ENCODE measurements around the gene WDR19. TPM values are rescaled to one million over a fixed set of nuclear protein-coding genes. Genes with fewer than 3 reads are reported as not detected.
A peak's percentile ranks its signal among the peaks of the same experiment; 100 is the strongest.
"Not testable (repeated sequence)": the region's sequence is repeated elsewhere in the genome, so short reads cannot be mapped to it uniquely, and the experiment has no call there.

Gene WDR19
- total RNA-seq, result 10 to 100 TPM; 71.1 to 93.1 (median 80.8) TPM

DNA sequence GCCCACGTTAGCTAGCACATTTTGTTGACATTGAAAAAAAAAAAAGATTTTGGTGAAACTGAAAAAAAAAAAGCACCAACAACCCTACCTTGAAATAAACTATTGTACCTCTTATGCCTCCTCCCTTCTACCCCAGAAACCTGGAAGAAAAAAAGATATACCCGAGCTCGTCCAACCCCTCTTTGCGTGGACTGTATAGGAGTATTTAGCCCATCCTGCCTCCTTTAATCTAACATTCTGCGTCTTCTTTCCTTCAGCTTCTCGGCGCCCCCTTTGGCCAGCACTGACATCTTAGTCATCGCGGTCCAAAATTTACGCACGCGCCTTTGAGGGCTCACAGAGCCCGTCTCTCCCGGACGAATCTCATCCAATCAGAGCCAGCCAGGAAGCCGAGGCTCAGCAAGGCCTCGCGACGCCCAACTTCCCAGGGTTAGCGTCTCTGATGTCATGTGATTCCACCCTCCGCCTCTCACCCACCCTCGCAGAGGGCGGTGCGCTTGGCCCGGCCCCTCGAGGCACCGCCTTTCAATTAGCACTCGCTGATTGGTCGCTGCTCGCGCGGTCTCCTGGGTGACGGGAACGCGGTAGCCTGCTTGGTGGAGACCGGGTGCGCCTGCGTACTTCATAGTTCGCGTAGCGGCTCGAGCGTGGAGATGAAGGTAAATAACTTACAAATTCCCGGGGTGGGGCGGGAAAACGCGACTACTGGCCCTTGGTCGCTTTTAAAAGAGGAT lies at the start of gene WDR19:
WDR19 (plus strand) TSS at position 625 of the 734 bp plus-strand sequence; CDS start at position 654, 29 bp downstream.
- TF ChIP-seq, protein P1, sequence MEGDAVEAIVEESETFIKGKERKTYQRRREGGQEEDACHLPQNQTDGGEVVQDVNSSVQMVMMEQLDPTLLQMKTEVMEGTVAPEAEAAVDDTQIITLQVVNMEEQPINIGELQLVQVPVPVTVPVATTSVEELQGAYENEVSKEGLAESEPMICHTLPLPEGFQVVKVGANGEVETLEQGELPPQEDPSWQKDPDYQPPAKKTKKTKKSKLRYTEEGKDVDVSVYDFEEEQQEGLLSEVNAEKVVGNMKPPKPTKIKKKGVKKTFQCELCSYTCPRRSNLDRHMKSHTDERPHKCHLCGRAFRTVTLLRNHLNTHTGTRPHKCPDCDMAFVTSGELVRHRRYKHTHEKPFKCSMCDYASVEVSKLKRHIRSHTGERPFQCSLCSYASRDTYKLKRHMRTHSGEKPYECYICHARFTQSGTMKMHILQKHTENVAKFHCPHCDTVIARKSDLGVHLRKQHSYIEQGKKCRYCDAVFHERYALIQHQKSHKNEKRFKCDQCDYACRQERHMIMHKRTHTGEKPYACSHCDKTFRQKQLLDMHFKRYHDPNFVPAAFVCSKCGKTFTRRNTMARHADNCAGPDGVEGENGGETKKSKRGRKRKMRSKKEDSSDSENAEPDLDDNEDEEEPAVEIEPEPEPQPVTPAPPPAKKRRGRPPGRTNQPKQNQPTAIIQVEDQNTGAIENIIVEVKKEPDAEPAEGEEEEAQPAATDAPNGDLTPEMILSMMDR (IDR thresholded peaks at IDR 0.05), result peak; percentile 47 to 64 (median 64)
- TF ChIP-seq POLR2A (IDR thresholded peaks at IDR 0.05), result peak in 1 of 2 donors; percentile 68
- TF ChIP-seq EP300 (IDR thresholded peaks at IDR 0.05), result peak; percentile 83 to 97
- DNase-seq (ENCODE audit: low spot score in 2 of 2), result peak; percentile 95 to 96
- Histone ChIP-seq H3K27ac (peak within 1 kb of the TSS in 3 of 4 donors; percentile 74 to 89 (median 88)), H3K9me3 (no peaks in the 10 kb centered on the region), H3K4me3 (peak within 1 kb of the TSS; percentile 60 to 91 (median 64)), H3K36me3 (peaks cover 0 to 11% (median 0%) of the 10 kb centered on the region in 3 donors), H3K27me3 (no peaks in the 10 kb centered on the region), H3K4me1 (peaks cover 0 to 22% (median 4%) of the 10 kb centered on the region in 4 donors)
- WGBS, 2 donors, result 0% methylated on average over 40 of the region's 48 CpGs

- Histone ChIP-seq H3K9me3 (no peaks in the 10 kb centered on the region), H3K36me3 (peaks cover 0 to 16% (median 0%) of the 10 kb centered on the region in 3 donors), H3K4me1 (peaks cover 0 to 14% (median 2%) of the 10 kb centered on the region in 4 donors), H3K27me3 (no peaks in the 10 kb centered on the region), H3K27ac (no peak overlapping the region), H3K4me3 (no peak overlapping the region)
- TF ChIP-seq, protein P1 (IDR thresholded peaks at IDR 0.05), result no peak
- TF ChIP-seq POLR2A (IDR thresholded peaks at IDR 0.05), result no peak
- no peak for TF ChIP-seq EP300 (IDR thresholded peaks at IDR 0.05)
- DNase-seq (ENCODE audit: low spot score in 2 of 2), result no peak
- WGBS, 2 donors, result 97% methylated on average over 3 of the region's 3 CpGs
These were observed 48.7 kb upstream of the WDR19 start for GRCh38 chr4:39133623-39134022.

DNA sequence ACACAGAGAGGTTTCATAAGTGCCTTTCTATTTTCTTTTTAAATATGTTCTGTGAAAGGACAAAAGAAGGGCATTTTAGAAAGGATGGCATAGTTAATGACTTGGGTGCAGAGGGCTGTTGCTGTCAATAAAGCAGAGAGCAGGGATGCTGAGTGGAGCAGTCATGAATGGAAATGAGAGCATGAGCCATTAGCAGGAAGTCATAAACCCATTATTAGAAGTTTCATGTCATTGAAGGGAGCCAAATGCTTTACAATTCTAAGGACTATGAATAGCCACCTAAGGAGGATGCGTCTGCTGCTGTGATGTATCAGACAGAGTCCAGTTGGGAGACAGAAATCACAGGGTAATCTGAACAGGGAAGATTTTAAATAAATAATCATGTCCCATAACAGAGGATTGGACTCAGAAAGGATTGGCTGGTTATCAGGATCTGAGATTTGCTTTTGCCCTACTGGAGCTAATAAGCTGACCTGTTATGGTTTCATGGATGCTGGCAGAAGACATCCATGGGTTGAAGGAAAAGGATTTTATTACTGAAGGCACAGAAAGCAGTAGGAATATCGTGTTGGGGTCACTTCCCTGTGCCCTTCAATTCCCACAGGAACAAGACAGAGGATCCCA lies 47.5 kb upstream of the WDR19 start:
- Histone ChIP-seq H3K27me3 (no peaks in the 10 kb centered on the region), H3K9me3 (no peaks in the 10 kb centered on the region), H3K4me3 (no peak overlapping the region), H3K4me1 (peaks cover 0 to 14% (median 2%) of the 10 kb centered on the region in 4 donors), H3K27ac (peak overlapping the region in 1 of 4 donors; percentile 51), H3K36me3 (peaks cover 0 to 8% (median 0%) of the 10 kb centered on the region in 3 donors)
- TF ChIP-seq POLR2A (IDR thresholded peaks at IDR 0.05), result no peak
- no peak for TF ChIP-seq EP300 (IDR thresholded peaks at IDR 0.05)
- TF ChIP-seq, protein P1 (IDR thresholded peaks at IDR 0.05), result no peak
- DNase-seq (ENCODE audit: low spot score in 2 of 2), result no peak
- 16 to 24% methylated on average over 2 of the region's 2 CpGs for WGBS, 2 donors

- not testable (repeated sequence) for H3K27me3 ChIP-seq; DNase-seq (ENCODE audit: low spot score in 2 of 2); H3K9me3 ChIP-seq; H3K4me3 ChIP-seq; H3K36me3 ChIP-seq; H3K27ac ChIP-seq
- 85 to 98% methylated on average over 3 of the region's 3 CpGs for WGBS, 2 donors
- H3K4me1 ChIP-seq, result peaks cover 0 to 14% (median 2%) of the 10 kb centered on the region in 4 donors
These were observed 44.1 kb upstream of the WDR19 start for GRCh38 chr4:39138227-39138626.

- Histone ChIP-seq H3K9me3 (no peaks in the 10 kb centered on the region), H3K36me3 (no peaks in the 10 kb centered on the region), H3K4me1 (no peaks in the 10 kb centered on the region), H3K4me3 (no peak overlapping the region), H3K27me3 (no peaks in the 10 kb centered on the region), H3K27ac (no peak overlapping the region)
- TF ChIP-seq POLR2A (IDR thresholded peaks at IDR 0.05), result no peak
- TF ChIP-seq, protein P1 (IDR thresholded peaks at IDR 0.05), result no peak
- no peak for TF ChIP-seq EP300 (IDR thresholded peaks at IDR 0.05)
- 71 to 78% methylated on average over 1 of the region's 1 CpG for WGBS, 2 donors
- DNase-seq (ENCODE audit: low spot score in 2 of 2), result no peak
These were observed 36.1 kb upstream of the WDR19 start for GRCh38 chr4:39146211-39146610.

Measured in tibial nerve (tissue), 4 donors.